HG02943 (cell line): ENCODE measurements around the gene CPB2.

Experiments used
- ATAC-seq: cut with Tn5 transposase; IDR thresholded peaks from one replicate; pipeline ENCODE4 v1.9.1; 2021; ENCODE audit warnings: mild to moderate bottlenecking, low read depth, moderate library complexity; ENCODE audit not compliant: unreplicated experiment

CPB2 gene

DNA sequence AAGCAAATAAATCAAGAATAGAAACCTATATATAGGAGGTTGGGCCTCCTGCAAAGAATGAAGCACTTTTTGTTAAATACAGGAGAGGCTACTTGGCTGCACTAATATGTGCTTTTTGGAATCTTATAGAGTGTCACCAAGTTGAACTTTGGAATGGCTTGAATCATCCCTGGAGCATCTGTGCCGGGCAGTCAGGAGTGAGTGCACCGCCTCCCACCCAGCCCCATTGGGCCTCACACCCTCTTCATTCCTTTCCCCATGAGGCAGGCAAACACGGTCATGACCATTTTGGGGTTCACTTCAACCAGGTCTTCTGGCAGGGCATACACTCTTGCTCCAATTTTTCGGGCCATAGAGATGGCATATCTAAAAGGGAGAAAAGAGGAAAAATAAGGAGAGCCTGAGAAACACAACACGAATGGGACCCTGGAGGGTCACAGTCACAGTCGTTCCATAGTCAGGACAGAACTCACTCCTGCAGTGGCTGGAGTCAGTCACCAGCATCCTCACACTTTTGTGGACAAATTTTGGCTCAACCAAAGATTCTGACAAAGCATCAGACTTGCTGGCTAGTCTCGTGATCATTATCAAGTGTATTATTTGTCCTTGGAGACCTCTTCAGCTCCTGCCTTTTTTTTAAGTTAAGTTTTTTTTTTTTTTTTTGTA lies 22.7 kb upstream of the CPB2 start:
- ATAC-seq: no peak

GRCh38 chr13:46126552-46127357 lies 21.9 kb upstream of the CPB2 start:
- no peak for ATAC-seq

- no peak for ATAC-seq
Observed at GRCh38 chr13:46126056-46126455, 21.2 kb upstream of the CPB2 start.

GRCh38 chr13:46124967-46125933 lies 20.4 kb upstream of the CPB2 start:
- no peak for ATAC-seq

GRCh38 chr13:46124531-46124966 lies 19.7 kb upstream of the CPB2 start:
- no peak for ATAC-seq

GRCh38 chr13:46122304-46122703 lies 17.5 kb upstream of the CPB2 start:
- no peak for ATAC-seq

- no peak for ATAC-seq
Observed at GRCh38 chr13:46121597-46122163, 16.8 kb upstream of the CPB2 start.

DNA sequence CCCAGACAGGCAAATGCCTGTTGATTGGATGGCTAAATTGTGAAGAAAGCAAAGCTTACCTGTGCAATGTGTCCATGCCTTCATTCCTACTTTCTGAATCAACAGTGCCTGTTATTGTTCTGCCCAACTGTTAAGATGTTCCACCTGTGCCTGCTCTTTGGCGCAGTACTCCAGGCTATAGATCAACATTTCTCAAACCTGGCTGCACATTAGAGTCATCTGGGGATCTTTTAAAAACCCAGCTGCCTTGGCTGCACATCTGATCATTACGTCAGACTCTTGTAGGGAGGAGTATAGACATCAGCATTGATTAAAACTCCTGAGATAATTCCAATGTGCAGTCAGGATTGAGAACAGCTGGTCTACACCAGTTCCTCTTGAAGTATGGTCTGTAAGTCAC lies 16.2 kb upstream of the CPB2 start:
- ATAC-seq: no peak

- ATAC-seq: no peak
Observed at GRCh38 chr13:46119883-46120614, 15.2 kb upstream of the CPB2 start.

GRCh38 chr13:46116653-46117502 lies 12.0 kb upstream of the CPB2 start:
- no peak for ATAC-seq

DNA sequence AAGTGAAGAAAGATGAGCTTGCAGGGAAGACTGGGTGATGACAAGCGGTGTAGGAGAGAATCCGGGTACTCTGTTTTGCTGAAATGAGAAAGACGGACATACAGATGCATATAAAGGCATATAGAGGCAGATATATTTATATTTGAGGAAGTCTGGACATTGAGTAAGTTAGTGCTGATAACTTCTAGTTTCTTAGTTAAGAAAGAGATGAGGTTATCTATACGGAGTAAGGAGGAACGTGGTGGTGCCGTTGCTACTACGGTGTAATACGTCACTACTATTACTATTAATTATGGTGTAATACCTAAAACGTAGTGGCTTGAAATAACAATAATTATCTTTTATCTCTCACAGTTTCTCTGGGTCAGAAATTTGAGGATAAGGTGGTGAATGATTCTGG lies 9.8 kb upstream of the CPB2 start:
- ATAC-seq: no peak

DNA sequence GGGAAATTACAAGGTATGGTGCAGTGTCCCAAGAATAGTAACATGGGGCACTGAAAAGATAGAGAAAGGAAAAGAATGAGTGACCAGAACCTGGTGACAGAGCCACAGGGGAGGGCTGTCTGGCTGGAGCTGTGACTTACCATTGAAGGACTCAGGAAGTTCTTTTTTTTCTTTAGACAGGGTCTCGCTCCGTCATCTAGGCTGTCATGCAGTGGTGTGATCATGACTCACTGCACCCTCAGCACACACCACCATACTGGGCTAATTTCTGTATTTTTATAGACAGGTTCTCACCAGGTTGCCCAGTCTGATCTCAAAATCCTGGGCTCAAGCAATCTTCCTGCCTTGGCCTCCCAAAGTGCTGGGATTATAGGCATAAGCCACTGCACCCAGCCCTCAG lies 8.8 kb upstream of the CPB2 start:
- ATAC-seq: no peak

DNA sequence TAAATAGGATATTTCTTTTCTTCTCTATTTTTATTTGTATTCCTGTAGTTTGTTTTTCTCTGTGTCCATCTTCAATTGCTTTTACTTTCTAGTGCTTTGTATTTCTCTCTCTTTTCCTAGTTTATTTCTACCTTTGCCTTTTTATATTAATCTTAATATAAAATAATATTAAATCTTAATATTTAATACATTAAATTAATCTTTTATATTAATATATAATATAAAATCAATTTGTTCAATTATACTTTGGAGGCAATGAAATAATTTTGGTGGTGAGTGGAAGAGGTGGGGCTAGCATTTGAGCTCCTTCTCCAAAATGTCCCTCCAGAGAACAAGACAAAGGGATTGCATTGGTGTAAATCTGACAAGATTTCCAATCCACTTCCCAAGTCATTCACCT lies 6.3 kb upstream of the CPB2 start:
- no peak for ATAC-seq

- no peak for ATAC-seq
Observed at GRCh38 chr13:46109451-46109850, 4.6 kb upstream of the CPB2 start.

- ATAC-seq: no peak
Observed at GRCh38 chr13:46106839-46107371, 2.1 kb upstream of the CPB2 start.

- no peak for ATAC-seq
Observed at GRCh38 chr13:46103037-46103436, 1.8 kb downstream of the CPB2 start.

GRCh38 chr13:46102255-46102605 lies 2.6 kb downstream of the CPB2 start:
- ATAC-seq: no peak

DNA sequence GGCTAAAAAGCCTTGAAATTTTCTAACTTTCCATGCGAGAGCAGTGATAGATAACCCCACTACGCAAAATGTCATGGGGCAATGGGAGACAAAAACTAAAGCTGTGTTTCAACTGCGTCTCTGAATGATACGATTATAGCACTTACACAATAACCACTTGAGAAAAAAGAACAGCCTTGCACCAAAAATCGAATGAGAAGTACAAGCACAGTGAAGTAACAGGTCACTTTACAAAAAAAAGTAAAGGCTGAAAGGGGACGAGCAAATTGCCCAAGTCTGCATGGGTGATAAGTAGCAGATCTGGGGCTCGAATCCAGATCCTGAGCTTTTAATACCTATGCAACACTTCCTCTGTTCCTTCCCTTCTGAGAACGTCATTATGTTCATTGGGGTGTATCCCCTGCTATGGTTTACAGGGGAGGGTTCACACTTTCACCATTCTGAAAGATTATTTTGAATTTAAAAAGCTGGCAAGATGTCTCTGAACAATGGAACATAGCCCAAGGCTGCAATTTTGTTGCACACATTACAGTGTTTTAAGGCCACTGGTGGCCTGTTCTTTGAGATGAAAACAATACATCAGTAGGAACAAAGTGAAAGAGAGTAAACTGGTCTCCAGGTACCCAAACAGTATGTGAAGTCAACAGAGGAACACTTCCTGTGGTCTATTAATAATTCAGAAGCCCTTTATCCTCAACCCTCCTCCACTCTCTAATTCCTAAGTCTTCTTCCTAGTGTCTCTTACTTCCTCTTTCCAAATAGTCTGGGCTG lies 3.2 kb downstream of the CPB2 start:
- no peak for ATAC-seq
